ENCODE data around the gene OOSP4B.

DNA sequence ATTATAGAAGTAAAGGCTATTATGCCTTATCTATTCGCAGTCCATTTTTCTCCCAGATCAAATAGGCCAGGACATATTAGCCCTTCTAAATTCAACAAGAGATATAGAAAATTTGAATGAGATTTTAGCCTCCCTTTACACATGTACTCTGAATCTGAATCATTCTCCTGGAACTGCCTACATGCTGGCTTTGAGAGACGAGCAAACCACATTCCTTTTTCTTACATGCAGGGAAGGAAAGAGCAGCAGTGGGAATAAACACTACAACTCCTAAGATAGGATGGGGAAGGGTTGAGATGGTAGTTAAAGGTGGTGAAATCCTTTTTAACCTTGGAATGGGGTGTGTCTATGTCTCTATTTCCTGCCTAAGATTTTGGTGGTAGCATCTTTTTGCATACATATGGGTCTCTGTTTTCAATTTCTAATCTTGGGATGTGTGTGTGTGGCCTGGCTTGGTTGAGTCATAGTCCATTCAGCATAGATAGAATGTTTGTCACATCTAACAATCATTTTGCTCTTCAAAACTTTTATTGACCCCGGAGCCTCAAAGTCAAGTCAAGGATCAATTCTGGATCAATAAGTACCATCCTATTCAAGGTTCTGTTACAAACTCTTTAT, 12.1 kb downstream of the OOSP4B start:
- no peak for TF ChIP-seq BACH2 (CRISPR knock-in tag; IDR thresholded peaks at IDR 0.05; ENCODE audit: borderline replicate concordance)
- TF ChIP-seq, protein P1, sequence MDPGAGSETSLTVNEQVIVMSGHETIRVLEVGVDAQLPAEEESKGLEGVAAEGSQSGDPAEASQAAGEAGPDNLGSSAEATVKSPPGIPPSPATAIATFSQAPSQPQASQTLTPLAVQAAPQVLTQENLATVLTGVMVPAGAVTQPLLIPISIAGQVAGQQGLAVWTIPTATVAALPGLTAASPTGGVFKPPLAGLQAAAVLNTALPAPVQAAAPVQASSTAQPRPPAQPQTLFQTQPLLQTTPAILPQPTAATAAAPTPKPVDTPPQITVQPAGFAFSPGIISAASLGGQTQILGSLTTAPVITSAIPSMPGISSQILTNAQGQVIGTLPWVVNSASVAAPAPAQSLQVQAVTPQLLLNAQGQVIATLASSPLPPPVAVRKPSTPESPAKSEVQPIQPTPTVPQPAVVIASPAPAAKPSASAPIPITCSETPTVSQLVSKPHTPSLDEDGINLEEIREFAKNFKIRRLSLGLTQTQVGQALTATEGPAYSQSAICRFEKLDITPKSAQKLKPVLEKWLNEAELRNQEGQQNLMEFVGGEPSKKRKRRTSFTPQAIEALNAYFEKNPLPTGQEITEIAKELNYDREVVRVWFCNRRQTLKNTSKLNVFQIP (CRISPR knock-in tag; IDR thresholded peaks at IDR 0.05; ENCODE audit: borderline replicate concordance, low read depth): no peak
- no peak for TF ChIP-seq RARB (CRISPR knock-in tag; IDR thresholded peaks at IDR 0.05)
- no peak for TF ChIP-seq ZNF70 (CRISPR knock-in tag; IDR thresholded peaks at IDR 0.05)
- no peak for TF ChIP-seq ESRRG (CRISPR knock-in tag; IDR thresholded peaks at IDR 0.05)
- TF ChIP-seq TCF4 (CRISPR knock-in tag; IDR thresholded peaks at IDR 0.05; ENCODE audit: borderline replicate concordance): no peak
- no peak for TF ChIP-seq ZNF565 (CRISPR knock-in tag; conservative IDR thresholded peaks at IDR 0.05; ENCODE audit: low read depth)
- TF ChIP-seq SNAI2 (CRISPR knock-in tag; IDR thresholded peaks at IDR 0.05): no peak
- TF ChIP-seq OSR1 (CRISPR knock-in tag; IDR thresholded peaks at IDR 0.05): no peak
- TF ChIP-seq ARNTL (CRISPR knock-in tag; IDR thresholded peaks at IDR 0.05; ENCODE audit: borderline replicate concordance, low read depth): no peak
- TF ChIP-seq, protein P2, sequence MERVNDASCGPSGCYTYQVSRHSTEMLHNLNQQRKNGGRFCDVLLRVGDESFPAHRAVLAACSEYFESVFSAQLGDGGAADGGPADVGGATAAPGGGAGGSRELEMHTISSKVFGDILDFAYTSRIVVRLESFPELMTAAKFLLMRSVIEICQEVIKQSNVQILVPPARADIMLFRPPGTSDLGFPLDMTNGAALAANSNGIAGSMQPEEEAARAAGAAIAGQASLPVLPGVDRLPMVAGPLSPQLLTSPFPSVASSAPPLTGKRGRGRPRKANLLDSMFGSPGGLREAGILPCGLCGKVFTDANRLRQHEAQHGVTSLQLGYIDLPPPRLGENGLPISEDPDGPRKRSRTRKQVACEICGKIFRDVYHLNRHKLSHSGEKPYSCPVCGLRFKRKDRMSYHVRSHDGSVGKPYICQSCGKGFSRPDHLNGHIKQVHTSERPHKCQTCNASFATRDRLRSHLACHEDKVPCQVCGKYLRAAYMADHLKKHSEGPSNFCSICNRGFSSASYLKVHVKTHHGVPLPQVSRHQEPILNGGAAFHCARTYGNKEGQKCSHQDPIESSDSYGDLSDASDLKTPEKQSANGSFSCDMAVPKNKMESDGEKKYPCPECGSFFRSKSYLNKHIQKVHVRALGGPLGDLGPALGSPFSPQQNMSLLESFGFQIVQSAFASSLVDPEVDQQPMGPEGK (CRISPR knock-in tag; IDR thresholded peaks at IDR 0.05; ENCODE audit: borderline replicate concordance): no peak
- no peak for TF ChIP-seq PPARA (CRISPR knock-in tag; IDR thresholded peaks at IDR 0.05; ENCODE audit: borderline replicate concordance)
